Mammary epithelial cell (primary cell): ENCODE results near the gene SCAMP4.

Experiments
- EZH2 ChIP-seq: IDR thresholded peaks from 2 replicates; pipeline ENCODE4 v1.6.1; 2012; ENCODE audit warnings: low read length, inconsistent platforms, borderline replicate concordance
- TF ChIP-seq, protein P1 (sequence below), 2 donors: IDR thresholded peaks in 1 of 2; conservative IDR thresholded peaks in 1 of 2; 2 replicates each; pipeline ENCODE4 v1.5.1; 2011 to 2012; ENCODE audit warnings: inconsistent platforms in 2 of 2, low read length in 2 of 2, mild to moderate bottlenecking in 2 of 2, control low read depth in 1 of 2, low read depth in 1 of 2; ENCODE audit not compliant: insufficient read depth in 1 of 2; ENCODE audit errors: extremely low read depth in 1 of 2

- TF ChIP-seq, protein P1, sequence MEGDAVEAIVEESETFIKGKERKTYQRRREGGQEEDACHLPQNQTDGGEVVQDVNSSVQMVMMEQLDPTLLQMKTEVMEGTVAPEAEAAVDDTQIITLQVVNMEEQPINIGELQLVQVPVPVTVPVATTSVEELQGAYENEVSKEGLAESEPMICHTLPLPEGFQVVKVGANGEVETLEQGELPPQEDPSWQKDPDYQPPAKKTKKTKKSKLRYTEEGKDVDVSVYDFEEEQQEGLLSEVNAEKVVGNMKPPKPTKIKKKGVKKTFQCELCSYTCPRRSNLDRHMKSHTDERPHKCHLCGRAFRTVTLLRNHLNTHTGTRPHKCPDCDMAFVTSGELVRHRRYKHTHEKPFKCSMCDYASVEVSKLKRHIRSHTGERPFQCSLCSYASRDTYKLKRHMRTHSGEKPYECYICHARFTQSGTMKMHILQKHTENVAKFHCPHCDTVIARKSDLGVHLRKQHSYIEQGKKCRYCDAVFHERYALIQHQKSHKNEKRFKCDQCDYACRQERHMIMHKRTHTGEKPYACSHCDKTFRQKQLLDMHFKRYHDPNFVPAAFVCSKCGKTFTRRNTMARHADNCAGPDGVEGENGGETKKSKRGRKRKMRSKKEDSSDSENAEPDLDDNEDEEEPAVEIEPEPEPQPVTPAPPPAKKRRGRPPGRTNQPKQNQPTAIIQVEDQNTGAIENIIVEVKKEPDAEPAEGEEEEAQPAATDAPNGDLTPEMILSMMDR (conservative IDR thresholded peaks at IDR 0.05 in 1 of 2, IDR thresholded peaks at IDR 0.05 in 1 of 2; ENCODE audit: extremely low read depth in 1 of 2, insufficient read depth in 1 of 2, low read depth in 1 of 2, low read length in 2 of 2): no peak
- no peak for TF ChIP-seq EZH2
Observed at GRCh38 chr19:1931445-1931844, 26.2 kb downstream of the SCAMP4 start.
